HG02840 (cell line): ENCODE data around the gene SDHB.

Source experiments
- ATAC-seq: cut with Tn5 transposase; IDR thresholded peaks from one replicate; pipeline ENCODE4 v1.9.1; 2021; ENCODE audit warnings: mild to moderate bottlenecking, moderate library complexity, moderate number of reproducible peaks; ENCODE audit not compliant: unreplicated experiment, low FRiP score

SDHB gene

DNA sequence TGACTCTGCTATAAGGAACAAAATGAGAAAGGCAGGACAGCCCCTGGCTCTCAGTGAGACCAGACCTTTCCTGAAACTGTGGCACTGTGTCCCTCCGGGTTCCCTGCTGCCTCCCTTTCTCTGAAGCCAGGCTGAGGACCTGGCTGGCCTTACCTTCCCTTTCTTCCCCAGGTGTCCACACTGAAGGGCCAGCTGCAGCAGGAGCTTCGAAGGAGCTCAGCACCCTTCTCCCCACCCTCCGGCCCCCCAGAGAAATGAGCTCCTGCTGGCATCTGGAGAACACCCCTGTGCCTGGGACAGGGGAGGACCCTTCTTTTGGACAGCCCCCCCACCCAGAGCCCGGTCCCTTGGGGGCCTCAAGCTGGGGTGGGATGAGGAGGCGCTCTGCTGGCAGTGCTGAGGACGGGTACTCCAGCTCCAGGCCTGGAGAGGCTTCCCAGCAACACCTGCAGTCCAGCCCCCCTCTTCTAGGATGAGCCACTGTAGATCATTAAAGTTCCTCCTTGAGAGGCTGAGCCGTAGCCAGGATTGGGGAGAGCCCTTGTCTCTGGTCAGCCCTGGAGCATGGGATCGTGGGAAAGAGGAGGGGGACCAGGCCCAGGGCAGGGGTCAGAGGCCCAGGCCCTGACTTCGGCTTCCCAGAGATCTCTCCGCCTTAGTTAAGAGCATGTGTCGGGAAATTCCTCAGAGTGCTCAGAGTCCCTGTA, 81.5 kb downstream of the SDHB start:
- no peak for ATAC-seq

DNA sequence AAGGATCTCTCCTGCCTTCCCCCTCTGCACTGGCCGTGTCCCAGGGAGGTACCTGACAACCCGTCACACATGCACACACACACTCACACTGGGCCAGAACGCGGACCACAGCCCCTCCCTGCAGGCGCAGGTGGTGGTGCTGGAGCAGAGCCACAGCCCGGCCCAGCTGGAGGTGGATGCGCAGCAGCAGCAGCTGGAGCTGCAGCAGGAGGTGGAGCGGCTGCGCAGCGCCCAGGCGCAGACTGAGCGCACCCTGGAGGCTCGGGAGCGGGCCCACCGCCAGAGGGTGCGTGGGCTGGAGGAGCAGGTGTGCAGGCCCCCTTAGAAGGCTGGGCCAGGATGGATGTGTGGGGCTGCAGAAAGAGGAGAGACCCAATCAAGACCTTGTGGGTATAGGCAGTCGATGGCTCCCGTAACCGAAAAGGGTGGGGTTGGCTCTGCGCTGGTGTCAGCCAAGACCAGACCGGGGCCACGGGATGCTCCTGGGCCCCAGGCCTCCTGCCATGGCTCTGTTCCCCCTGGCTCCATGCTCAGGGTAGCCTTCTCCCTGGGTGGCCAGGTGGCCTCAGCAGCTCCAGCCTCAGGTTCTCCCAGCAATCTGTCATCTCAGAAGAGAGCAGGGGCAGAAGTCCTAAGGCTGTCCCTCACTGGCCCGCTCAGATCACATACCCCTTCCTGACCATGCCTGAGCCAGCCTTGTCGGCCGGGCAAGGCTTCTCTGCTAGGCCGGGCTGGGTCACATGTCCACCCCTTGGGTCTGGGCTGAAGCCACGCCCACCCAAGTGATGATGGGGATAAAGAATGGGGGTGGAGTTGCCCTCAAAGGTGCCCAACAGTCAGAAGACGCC, 82.3 kb downstream of the SDHB start:
- ATAC-seq = no peak

DNA sequence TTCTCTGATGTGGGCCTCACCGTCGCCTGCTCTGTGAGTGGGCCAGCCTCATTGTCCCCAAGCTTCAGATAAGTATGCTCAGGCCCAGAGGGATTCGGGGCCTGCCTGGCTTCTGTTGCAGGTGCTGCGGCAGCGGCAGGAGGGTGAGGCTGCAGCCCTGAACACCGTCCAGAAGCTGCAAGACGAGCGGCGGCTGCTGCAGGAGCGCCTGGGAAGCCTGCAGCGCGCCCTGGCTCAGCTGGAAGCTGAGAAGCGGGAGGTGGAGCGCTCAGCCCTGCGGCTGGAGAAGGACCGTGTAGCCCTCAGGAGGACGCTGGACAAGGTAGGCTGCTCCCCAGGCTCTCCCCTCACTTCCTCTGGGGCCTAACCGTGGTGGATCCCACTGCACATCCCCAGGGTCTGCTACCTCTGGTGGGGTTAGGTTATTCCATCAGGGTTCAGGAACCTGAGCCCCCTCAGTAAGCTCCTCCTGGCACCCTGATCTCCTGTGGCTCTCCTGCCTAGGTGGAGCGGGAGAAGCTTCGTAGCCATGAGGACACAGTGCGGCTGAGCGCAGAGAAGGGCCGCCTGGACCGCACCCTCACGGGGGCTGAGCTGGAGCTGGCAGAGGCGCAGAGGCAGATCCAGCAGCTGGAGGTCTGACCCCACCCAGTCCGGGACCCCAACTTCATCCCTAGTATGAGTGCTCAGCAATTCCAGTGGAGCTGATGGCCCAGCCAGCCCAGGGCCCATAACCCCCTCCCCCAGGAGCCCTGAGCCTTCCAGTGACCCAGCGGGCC, 83.5 kb downstream of the SDHB start:
- no peak for ATAC-seq

DNA sequence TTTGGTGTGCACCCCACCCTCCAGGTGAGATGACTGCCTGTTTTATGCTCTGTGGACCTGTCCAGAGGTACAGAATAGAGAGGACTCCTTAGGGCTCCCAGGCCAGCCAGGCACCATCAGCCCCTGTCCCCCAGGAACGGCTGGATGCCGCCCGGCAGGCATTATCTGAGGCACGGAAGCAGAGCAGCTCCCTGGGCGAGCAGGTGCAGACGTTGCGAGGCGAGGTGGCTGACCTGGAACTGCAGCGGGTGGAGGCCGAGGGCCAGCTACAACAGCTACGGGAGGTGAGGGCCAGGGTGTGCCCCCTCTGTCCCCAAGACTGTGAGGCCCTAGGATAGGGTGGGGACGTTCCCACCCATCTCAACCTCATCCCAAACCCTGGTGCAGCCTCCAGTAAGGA, 84.2 kb downstream of the SDHB start:
- no peak for ATAC-seq

DNA sequence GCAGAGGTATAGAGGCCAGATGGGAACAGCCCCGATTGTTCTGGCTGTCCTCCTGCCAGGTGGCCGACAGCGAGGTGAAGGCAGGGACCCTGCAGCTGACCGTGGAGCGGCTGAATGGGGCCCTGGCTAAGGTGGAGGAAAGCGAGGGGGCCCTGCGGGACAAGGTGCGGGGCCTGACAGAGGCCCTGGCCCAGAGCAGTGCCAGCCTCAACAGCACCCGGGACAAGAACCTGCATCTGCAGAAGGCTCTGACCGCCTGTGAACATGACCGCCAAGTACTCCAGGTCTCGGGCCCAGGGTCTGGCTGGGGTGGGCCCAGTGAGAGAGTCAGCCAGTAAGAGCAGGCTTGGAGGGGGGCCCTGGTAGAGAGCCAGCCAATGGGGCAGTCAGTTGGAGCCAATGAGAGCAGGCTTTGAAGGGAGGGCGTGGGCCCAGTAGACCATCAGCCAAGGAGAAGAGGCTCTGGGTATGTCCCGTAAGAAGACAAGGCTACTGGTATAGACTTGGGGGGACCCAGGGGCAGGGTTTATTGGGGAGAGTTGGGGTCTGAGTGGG, 84.7 kb downstream of the SDHB start:
- ATAC-seq = no peak
